ENCODE results near the gene TMEM127.

- TF ChIP-seq POLR2A (IDR thresholded peaks at IDR 0.05; ENCODE audit: low read length) (no peak), GATA1 (IDR thresholded peaks at IDR 0.05; ENCODE audit: low read depth, low read length) (no peak)
These were observed 40.1 kb upstream of the TMEM127 start for GRCh38 chr2:96305979-96306308.

Measured in erythroblast (primary cell).